GM21619 (cell line): ENCODE measurements around the gene SRMS.

Source experiments
- ATAC-seq: cut with Tn5 transposase; IDR thresholded peaks from one replicate; pipeline ENCODE4 v1.9.1; 2021; ENCODE audit not compliant: unreplicated experiment

The SRMS gene

DNA sequence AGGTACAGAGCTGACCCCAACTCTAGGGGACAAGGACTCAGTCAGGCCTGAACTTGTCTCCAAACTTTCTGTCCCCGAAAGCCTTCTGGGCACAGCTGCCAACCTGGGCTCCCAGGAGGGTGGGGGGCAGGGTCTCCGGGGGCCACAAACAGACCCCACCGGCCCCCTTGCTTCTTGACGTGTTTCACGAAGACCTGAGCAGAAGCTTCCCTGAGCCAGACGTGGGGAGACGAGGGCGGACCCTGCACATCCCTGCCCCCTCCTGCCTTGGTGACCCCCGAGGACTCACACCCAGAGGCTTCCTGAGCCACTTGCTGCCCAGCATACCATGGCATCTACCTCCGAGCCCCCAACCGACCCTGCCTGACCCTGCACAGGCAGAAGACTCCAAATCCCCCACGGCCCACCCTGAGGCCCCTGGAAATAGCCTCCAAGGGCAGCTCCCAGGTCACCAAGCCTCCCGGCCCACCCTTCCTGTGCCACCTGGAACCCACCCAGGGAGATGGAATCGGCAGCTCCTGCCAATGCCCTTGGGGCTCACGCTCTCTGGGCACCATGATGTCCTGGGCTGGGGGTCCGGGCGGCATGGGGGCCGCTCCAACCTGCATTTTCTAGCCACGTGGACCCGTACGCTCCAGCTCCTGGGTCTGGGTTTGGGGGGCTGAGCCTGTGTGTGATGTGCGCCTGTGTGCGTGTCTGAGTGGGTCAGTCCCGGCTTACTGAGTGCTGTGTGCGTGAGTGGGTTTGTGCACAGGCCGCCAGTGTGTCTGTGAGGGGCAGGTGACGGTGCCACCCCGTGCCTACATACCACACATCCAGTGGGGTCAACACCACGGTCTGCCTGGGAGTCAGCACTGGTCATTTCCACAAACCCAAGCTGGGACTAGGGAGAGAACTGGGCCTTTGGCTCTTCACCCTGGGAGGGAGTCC is 7.8 kb downstream of the SRMS start:
- no peak for ATAC-seq

DNA sequence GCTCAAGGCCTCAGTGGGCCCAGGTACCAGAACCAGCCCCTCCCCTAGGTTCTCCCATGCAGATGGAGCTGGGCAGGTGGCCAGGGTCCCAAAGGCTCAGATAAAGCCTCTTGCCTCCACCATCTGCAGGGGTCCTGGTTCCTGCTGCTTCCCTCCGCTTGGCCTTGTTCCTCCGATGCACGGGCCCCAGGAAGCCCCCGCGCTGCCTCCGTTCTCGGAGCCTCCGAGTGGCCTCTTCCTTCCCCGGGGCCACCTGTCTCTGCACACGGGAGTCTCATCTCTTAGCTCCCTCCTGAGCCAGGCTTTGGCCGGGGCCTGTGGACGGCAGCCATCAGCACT is 8.5 kb downstream of the SRMS start:
- no peak for ATAC-seq

- ATAC-seq, result no peak
Observed at GRCh38 chr20:63538204-63539091, 9.1 kb downstream of the SRMS start.

- ATAC-seq, result peak; percentile 77
Observed at GRCh38 chr20:63537525-63538203, 9.9 kb downstream of the SRMS start.

- no peak for ATAC-seq
Observed at GRCh38 chr20:63536997-63537524, 10.5 kb downstream of the SRMS start, which contains the start of gene PTK6. TSS of gene PTK6 (minus strand) at chr20:63537376. CDS start at chr20:63537314, 62 bp downstream.

GRCh38 chr20:63536241-63536977 is 11.1 kb downstream of the SRMS start:
- no peak for ATAC-seq

DNA sequence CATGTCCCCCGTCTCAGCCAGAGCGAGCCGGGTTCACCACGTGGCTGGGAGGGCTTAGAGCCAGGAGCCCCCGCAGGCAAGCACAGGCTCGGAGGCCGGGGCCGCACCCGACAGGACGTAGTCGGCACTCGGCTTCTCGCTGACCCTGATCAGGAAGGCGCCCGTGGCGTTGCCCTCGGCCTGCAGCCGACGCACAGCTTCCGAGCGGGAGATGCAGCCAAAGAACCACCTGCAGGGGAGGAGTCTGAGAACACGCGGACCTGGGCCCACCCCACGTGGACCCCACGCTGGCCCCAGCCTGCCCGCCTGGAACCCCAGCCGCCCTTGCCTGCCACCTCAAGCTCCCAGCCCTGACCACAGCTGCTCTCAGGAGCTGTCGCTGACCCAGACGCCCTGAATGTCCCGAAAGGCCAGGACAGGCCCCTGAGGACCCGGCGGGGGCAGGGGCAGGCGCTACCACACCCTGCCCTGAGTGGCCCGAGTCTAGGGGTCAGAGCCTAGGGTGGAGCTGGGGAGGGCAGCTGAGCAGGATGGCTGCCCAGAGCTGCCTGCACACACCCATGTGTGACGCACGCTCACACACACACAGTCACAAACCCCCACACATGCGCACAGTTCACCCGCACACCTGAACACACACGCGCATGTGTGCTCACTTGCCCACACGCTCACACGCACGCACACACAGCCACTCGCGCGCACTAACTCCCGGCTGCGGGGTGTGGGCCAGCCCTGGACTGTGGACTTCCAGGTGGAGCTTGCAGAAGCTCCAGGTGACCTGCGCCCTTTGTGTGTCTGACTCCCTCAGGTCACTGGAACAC is 12.5 kb downstream of the SRMS start:
- ATAC-seq, result no peak

DNA sequence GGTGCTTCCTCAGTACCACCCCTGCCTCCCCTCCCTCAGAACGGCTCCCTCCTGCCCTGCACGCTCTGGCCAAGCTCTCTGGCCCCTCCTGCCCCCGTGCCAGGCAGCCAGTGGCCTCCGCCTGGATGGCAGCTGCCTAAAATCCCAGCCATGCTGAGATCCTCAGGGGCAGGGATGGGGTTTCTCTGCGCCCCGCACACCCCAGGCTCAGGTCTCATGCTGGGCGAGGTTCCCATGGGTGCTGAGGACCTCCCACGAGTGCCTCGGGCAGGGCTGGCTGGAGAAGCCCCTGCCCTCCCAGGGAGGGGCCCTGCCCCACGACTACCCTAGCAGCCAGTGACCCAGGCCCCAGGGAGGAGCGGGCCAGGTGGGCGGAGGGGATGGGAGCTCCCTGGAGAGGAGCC is 13.1 kb downstream of the SRMS start:
- no peak for ATAC-seq

GRCh38 chr20:63533871-63534393 is 13.6 kb downstream of the SRMS start:
- no peak for ATAC-seq

DNA sequence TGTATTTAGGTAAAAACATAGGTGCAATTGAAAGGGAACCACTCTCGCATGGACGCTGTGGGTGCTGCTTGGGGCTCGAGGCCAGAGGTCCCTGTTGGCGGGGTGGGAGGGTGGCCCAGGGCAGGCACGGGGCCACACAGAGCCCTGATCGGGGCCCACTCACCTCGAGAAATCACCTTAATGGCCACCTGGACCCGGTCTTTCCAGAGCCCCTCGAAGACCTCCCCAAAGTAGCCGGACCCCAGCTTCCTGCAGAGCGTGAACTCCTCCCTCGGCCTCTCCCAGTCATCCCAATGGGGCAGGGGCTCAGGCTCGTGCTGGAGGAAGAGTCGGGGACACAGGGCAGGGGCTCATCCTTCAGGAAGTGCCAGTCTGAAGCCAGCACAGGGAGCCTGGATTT is 14.2 kb downstream of the SRMS start:
- ATAC-seq, result no peak

DNA sequence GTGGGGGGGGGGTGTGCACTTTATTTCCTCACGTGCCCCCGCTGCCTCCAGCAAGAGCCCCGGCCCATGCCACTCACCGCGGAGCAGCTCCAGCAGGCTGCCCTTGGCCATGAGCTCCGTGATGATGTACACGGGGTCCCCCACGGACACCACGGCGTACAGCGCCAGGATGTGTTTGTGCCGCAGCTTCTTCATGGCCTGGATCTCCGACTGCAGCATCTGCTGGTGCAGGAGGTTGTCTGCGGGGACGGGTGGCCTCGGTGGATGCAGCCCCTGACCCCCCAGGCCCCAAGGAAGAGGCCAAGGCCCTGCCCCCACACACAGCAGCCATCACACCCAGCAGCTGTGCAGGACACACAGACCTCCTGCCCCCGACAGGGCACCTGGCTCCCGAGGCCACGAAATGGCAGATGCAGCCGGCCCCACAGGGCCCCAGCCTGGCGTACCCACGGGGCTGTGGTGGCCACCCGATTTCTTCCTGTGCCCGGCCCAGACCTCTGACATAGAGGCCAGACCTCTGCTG is 15.0 kb downstream of the SRMS start:
- no peak for ATAC-seq

- no peak for ATAC-seq
Observed at GRCh38 chr20:63531686-63532448, 15.7 kb downstream of the SRMS start.

DNA sequence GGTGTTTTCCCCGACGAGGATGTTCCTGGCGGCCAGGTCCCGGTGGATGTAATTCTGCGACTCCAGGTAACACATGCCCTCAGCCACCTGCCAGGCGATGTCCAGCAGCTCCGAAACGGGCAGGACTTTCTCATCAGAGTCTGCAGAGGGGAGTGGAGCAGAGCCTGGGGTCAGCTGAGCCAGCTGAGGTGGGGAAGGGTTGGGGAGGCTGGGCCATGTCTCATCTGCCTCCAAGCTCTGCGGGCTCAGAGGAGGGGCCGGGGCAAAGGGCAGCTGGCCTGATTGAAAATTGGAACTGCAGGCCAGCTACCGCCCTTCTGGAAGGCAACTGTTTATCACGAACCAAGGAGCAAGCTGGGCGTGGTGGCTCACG is 16.8 kb downstream of the SRMS start:
- no peak for ATAC-seq

DNA sequence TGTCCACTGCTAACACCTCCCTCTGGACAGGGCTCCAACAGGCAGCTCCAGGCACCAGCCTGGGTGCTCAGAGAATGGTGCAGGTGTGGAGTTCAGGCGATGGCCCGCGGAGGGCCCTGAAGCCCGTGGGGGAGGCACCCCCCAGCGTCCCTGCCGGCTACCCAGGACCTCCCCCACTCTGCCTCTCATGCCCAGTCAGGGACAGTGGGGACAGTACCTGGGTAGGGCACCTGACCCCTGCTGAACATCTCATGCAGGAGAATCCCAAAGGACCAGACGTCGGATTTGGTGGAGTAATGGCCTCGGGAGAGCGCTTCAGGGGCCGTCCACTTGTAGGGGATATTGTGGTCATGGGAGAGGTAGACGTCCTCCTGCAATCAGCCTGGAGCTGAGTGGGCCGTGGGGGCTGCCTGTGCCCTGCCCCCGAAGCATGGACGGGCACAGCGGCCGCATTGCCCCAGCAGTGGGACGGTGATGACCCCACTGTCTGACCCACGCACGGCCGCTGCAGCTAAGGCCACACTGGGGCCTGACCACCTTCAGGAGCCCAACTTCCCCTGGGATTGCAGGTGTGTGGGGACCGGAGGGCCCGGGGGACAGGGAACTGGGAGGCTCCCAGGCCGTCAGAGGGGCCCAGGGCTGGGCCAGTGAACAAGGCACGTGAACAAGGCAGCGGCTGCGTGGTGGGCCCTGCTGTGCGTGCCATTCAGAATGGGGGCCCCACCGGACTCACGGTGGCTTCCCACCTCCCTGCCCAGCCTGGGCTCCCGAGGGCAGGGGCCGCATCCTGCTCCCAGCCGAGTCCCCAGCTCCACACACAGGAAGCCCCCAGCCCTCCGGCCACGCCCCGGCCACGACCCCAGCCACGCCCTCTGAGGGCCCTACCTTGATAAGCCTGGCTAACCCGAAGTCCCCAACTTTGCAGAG is 17.4 kb downstream of the SRMS start:
- no peak for ATAC-seq

DNA sequence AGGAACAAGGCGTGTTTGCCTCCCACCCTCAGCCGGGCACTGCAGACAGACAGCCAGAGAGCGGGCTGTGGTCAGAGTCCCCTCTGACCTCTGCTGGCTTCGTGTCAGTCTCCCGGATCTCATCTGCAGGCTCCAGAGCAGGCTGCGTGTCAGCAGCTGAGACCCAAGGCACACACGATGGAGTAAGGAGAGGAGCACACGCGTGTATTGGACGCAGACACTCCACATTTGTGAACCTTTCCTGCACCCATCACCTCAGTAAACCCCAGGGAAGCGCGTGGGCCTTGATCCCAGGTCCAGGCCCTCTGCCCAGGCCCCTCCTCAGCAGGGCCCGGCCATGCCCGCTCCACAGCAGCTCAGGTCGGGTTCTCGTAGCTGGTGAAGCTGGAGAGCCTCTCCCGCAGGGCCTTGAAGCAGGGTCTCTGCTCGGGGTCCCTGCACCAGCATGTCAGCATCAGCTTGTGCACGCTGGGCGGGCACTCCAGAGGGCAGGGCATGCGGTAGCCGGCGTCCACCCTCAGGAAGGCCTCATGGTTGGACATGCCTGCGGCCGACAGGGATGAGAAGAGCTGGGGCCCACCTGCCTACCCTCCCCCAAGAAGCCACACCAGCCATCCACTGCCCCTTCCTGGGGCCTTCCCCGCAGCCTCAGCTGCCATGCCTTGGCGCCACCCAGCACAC is 18.2 kb downstream of the SRMS start:
- ATAC-seq, result no peak

GRCh38 chr20:63527184-63527583 is 20.4 kb downstream of the SRMS start:
- no peak for ATAC-seq

GRCh38 chr20:63525971-63526370 is 21.6 kb downstream of the SRMS start:
- ATAC-seq, result no peak
